Fibroblast of skin of left biceps (primary cell): Measurements from ENCODE around the gene OR6P1.

Source experiments
- DNase-seq, 2 experiments: peaks; one replicate each; pipeline ENCODE4 v3.0.0-alpha.2; 2013; ENCODE audit warnings: low read depth in 2 of 2

The OR6P1 gene

GRCh38 chr1:158516966-158517365, 53.4 kb downstream of the OR6P1 start:
- DNase-seq: no peak
